NCI-H82 treated with DMSO at 0.1 percent for 48 hours (cell line): Measurements from ENCODE around the gene WDR45B.

Experiments used
- DNase-seq: peaks from one replicate; lab custom pipeline; 2025; ENCODE audit not compliant: unreplicated experiment; lab: John Stamatoyannopoulos, UW

Gene WDR45B

DNA sequence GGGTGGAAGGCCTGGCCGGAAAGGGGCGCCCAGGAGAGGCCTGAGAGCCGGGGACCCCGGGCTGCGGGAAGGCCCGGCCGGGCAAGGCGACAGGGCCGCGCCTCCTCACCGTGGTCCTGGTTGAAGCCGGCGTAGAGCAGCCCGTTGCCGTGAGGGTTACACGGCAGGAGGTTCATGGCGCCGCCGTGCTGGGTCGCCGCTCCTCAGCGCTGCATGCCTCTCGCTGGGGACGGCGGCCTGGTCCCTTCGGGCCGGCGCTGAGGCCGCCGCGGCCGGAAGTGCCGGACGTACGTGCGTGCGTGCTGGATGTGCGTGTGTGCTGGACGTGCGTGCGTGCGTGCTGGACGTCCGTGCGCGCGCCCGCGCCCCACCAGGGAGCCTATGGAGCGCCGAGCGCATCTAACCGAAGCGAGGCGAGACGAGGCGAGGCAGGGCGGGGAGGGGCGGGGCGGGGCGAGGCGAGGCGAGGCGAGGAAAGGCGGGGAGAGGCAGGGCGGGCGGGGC lies at the start of gene WDR45B:
TSS of gene WDR45B (minus strand) at position 280 of the 504 bp plus-strand sequence. CDS start at position 176, 104 bp downstream.
- peak; percentile 63 for DNase-seq

DNA sequence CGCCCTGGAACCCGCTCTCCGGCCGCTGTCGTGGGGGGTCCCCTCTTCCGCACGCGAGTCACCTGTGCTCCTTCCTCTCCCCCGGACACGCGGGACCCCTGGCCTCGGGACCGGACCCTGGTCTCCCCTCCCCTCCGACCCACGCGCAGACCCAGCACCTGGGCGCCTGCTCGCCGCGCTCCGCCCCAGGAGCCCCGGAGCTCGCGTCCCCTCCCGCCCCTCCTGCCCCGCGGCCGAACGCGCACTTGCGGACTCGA lies 49.5 kb upstream of the WDR45B start:
- DNase-seq: no peak

DNA sequence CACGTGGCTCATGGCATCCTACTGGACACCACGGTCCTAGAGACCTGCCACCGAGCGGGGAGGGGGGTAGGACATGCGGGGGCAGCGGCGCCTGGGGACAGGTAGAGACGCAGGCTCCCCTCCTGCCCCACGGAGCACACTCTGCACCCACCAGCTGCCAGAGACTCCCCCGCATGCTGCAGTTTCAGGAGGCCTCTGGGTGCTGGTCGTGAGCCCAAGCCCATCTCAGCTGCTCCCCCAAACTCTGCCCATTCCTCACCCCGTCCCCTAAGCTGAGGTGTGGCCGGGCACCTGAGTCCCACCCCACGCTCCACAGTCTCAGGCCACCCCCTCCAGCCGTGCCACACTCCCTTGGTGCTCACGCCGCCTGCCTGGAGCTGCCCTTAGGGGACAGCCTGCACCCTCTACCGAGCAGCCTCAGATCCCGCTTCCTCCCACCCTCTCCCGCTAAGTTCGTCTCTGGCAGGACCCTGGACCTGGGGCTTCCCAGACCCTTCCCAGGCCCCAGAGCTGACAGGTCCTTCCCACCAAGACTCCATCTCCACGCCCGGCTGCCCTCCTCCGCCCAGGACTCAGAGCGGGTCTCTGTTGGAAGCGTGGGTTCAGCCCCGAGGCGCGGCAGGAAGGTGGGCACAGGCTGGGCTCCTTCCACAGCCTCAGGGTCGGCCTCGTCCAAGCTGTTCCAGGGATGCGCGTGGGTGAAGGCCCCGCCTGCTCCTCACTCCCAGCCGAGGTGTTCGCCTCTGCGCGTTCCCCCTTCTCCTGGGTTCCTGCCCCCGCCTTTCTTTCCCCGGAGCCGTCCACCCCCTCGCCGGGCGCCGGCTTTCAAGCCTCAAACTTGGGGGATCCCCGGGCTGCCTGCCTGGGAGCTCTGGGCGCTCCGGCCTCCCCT lies 48.9 kb upstream of the WDR45B start:
- DNase-seq: no peak

DNA sequence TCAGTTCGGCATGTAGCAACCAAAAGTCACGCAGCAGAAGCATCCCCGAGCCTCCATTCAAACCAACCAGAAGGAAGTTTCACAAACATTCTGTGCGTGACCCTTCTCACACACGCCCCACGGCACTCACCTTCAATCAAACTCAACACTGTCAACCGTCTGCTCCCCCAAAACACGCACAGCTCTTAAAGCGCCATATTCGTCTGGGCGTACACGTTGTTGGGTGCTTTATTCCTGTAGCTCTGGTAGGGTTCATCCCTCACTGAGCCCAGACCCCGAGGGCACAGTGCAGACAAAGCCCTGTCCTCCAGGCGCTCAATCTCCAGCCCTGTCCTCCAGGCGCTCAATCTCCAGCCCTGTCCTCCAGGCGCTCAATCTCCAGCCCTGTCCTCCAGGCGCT lies 48.0 kb upstream of the WDR45B start:
- no peak for DNase-seq

DNA sequence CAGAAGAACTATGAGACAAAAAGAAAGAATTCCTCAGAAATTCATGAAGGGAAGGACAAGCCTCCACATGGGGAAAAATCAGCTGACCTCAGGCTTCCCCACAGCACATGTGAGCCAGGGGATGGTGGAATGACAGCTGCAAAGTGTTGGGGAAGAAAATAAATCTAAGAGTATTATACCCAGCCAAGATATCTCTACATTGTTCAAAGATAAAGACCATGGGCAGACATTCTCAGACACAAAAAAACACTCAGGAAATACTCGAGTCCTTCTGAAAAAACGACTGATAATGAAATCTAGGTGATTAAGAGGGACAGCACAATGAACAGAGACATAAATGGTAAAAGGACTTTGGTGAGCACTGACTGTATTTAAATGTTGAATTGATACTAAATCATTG lies 46.4 kb upstream of the WDR45B start:
- DNase-seq: no peak

DNA sequence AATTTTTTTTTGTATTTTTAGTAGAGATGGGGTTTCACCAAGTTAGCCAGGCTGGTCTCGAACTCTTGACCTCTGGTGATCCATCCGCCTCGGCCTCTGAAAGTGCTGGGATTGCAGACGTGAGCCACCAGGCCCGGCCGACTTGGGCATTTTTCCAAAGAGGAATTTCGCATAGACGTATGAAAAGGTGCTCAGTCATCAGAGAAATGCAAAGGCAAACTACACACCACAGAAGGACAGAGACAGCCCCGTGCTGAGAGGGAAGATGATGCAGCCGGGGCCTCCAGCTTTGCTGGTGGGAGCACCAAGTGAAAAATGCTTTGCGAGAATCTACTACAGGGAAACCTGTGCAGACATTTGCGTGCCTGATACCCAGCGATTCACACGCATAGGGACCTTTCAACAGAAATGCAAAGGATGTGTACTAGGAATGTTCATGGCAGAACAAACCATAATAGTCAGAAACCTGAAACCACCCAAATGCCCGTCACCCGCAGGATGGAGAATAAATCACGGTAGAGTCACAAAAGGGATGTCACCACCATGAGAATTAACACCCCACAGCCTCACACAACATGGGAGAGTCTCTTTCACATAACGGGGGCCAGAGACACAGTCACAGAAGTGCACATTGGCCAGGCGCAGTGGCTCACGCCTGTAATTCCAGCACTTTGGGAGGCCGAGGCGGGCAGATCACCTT lies 45.1 kb upstream of the WDR45B start:
- DNase-seq: no peak

DNA sequence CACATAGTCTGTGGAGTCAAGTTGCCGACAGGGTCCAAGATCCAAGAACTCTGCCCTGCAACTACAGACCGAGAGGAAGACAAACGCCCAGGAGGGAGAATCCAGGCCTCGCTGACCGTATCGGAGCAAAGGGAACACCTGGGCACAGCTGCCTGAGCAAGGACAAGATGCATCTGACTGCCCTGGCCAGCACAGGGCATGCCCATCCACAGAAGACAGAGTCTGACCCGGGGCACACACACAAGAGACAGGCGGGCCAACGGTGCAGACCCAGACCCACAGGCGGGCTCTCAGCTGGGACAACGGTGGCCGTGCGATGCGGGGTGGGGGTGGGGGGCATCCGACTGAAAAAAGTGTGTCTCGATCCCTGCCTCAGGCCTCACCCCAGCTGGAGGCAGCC lies 44.0 kb upstream of the WDR45B start:
- no peak for DNase-seq

DNA sequence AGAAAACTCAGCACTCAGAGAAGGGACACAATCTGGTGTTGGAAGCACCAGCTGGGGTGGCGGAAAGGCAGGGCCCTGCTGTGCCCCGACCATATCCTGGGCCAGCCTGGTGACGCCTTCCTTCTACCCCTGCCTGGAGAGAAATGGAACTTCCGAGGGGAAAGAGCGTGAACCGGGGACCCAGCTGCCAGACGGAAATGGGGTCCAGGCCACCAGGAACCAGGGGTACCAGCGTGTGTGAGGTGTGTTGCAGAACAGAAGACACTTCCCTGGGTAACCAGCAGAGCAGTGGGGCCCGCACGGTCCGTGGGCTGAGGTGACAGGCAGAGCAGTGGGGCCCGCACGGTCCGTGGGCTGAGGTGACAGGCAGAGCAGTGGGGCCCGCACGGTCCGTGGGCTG lies 43.5 kb upstream of the WDR45B start:
- DNase-seq: no peak

DNA sequence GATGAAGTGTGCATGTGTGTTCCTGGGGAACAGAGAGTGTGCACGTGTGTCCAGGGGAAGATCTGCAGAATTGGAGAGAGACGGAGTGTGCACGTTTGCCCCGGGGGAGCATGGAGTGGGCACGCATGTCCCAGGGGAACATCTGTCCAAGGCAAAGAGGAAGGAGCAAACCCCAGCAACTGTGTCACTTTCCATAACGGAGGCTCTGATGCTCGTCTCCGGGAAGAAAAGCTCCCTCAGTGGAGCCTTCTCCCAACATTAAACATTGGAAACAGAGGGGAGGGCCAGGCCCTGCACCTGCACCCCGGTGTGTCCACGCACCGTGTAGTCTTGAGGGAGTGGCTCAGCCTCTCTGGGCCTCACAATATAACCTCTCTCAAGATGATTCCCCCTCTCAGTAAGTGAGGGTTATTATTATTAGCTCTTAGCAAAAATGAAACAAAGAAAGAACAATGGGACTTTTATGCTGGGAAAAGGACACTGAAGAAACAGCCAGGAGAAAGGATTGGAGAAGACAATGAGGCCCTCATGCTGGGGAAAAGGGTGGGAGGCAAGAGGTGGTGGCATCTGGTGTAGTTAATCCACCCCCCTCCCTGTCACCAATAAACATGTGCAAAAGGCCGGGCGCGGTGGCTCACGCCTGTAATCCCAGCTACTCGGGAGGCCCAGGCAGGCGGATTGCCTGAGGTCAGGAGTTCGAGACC lies 42.7 kb upstream of the WDR45B start:
- no peak for DNase-seq

DNA sequence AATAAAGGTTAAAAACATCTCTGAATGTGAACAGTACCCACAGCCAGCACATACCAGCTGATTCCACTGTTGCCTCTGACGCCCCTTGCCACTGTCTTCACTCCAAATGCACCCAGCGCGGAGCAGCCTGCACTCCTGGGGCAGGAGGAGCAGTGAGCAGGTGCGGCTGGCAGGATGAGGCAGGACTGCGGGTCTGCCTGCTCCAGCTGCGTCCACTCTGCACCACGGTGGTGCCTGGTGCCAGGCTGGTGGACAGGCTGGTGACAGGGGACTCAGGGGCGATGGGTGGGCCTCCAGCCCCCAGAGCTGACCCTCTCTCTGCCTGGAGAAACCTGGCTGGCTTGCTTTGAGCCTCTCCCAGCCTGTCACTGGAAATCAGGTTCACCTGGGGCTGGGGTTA lies 40.8 kb upstream of the WDR45B start:
- DNase-seq: no peak

DNA sequence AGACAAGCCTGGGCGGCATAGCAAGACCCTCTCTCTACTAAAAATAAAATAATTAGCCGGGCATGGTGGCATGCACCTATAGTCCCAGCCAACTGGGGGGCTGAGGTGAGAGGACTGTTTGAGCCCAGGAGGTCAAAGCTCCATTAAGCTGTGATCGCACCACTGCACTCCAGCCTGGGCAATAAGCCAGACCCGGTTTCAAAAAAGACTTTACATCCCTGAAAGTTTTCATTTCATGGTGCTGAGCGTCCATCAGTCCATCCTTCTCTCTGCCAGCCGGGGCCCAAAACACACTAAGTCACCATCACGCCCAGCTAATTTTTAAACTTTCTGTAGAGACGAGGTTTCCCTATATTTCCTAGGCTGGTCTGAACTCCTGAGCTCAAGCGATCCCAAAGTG lies 39.6 kb upstream of the WDR45B start:
- DNase-seq: no peak

DNA sequence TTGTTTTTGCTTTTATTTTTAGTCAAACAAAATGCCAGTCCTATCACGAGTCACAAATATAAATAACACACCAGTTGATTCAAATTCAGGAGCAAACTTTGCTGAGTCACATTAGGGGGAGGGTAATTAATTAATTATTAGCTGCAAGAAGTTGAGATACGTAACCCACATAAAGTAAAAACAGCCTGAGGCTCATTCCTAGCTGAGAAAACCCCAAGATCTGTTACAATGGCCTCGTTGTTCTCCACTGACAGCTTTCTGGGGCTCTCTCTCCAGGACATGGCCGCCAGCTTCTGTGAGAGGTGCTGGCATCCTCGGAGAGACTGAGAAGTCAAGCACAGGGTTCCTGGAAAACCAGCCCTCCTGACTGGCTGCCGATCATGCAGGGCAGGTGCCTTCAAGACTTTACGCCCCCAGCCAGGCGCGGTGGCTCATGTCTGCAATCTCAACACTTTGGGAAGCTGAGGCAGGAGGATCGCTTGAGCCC lies 39.2 kb upstream of the WDR45B start:
- DNase-seq: no peak

DNA sequence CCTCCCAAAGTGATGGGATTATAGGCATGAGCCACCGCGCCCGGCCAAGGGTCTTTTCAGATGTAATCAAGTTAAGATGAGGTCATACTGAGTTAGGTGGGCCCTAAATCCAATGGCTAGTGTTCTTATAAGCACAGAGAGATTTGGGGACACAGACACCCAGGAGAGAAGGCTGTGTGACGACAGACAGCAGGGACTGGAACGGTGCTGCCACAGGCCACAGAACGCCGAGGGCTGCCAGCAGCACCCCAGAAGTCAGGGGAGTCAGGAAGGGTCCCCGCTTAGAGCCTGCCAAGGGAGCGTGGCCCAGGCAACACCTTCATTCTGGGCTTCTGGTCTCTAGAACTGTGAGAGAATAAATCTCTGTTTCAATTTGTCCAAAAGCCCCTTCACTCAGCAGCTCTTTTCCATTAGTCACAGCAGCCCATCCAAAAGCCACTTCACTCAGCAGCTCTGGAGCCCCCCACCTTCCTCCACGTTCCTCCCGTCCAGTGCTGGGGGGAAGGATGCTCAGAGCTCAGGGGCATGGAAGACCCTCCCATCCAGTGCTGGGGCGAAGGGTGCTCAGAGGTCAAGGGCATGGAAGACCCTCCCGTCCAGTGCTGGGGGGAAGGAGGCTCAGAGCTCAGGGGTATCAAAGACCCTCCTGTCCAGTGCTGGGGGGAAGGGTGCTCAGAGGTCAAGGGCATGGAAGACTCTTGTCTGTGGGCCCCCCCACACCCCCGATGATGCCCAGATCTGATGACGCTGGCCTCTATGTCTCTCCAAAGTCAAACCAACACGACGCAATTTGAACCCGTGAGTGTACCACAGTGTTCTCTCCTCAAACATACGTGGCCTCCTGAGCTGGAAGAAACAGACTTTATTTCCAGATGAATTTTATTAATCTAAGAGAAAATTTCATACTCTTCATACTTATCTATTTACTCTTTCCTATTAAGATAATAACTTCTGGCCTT lies 38.4 kb upstream of the WDR45B start:
- DNase-seq: no peak

DNA sequence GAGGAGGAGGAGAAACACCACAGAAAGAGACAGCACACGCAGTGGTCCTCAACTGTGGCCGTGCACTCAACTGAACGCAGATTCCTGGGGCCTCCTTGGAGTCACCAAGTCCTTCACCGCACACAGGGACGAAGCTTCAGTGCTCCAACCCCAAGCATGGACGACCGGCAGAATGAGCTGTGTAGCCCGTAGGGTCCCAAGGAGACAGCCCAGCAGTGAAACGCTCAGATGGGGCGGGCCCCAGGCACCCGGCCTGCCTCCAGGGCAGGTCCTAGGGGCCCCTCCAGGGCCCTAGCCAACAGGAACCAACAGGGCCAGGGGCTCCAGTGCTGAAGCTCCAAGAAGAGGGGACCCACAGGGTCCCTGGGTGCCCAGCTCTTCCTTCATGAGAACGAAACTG lies 37.0 kb upstream of the WDR45B start:
- DNase-seq: no peak

DNA sequence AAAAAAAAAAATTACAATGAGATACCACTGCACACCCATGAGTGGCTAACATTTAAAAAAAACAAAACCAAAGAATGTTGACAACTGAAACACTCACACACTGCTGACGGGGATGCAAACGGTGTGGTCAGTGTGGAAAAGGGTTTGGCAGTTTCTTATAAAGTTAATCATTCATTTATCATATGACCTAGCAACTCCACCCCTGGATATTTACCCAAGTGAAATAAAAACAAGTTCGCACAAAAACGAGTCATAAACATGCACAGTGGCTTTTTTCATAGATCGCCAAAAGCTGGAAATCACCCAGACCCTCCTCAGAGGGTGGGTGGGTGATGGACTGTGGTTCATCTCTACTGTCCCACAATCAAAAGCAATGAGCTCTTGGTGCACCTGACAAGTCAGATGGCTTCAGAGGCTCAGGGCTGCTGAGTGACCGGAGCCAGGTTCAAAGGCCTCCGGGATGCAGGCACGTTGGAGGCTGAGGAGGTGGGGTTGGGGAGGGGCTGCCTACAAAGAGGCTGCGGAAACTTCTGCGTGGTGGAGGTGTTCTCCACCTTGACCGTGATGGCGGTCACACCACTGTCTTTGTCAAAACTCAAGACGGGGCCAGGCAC lies 36.1 kb upstream of the WDR45B start:
- no peak for DNase-seq

DNA sequence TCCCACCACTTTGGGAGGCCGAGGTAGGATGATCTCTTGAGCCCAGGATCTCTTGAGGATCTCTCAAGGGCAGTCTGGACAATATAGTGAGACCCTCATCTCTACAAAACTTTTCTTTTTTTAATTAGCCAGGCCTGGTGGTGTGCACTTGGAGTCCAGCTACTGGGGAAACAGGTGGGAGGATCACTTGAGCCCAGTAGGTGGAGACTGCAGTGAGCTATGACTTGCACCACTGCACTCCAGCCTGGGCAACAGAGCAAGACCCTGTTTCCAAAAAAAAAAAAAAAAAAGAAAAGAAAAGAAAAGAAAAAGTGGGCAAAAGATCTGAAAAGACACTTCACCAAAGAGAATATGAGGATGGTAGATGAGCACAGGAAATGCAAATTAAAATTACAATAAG lies 35.3 kb upstream of the WDR45B start:
- DNase-seq: no peak

DNA sequence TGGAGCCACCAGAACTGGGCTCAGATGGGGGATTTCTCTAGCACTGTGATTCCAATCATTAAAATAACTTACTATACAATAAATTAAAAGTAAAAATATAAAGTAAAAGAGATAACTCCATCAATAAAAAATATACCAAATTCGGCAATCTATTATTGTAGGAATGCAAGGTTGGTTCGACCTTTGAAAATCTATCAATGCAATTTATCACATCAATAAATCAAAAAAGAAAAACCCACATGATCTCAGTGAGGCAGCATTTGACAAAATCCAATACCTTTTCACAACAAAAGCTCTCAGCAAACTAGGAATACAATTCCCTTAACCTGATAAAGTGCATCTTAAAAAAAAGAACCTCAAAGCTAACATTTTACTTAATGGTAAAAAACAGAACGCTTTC lies 33.3 kb upstream of the WDR45B start:
- no peak for DNase-seq

DNA sequence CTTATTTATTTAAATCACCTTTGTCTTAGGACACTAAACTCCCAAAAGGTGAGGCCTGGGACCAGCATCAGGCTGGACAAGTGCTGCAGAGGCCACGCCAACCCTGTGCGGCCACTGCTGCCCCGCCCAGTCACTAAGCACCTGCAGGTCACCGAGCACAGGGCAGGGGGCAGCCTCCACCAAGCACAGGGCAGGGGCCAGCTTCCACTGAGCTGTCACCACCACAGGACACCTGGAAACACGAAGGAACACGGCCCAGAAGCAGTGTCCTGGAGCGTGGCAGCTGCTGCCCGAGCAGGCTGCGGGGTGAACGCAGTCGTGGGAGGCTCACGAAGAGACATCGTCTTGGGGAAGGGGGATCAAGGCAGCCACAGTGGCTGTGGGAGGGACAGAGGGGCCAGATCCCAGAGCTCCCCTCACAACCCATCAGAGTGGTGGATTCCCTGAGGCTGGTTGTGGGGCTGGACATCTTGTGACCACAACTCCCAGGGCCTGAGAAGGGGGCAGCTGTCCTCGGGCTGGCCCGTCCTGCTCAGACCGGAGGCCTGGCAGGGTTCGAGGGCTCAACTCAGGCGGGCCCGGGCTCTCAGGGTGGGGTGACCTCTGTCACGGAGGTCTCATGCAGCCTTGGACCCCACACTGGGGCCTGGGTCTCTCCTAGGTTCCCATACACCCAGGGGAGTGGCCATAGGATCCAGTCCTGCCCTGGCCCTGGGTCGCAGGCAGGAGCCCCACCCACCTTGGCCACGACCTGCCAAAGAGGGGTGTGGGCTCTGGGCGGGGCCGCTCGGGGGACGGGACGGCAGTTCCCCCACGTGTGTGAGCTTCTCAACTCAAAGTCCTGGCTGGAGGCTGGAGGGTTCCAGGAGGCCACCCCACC lies 31.6 kb upstream of the WDR45B start:
- no peak for DNase-seq

DNA sequence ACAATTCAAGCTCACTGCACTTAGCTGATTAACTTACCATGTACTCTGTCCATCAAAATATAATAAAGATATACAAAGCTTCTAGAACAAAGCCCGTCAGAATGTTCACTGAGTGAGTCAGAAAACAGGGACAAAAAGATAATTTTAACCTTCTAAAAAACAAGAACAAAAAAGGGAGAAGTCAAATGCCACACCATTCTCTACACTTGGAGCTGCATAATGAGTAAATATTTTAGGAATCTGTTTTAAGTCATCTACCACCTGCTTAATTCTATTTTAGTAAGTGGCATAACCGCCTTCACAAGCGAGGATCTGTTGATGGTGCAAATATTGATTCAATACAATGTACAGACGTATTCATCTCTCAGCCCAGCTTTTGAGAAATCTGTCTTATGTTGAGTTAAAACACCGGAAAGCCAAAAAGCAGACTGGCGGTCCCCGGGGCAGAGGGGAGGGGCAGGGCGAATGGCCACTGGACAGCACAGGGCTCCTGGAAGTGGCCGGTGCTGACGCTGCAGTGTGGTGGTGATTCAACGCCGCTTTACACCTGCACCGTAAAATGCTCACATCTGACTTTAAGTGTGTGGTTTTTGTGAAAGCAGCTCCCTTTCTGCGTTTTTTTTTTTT lies 30.1 kb upstream of the WDR45B start:
- DNase-seq: no peak
